Gastrocnemius medialis (tissue), 4 donors: Measurements from ENCODE around the gene CHCHD6.

Experiments
- CTCF ChIP-seq, 5 experiments: fragments of 450-650 bp in 3 of 5; fragments of 200-600 bp in 2 of 5; sonication (generic) in 2 of 5; IDR thresholded peaks in 4 of 5; conservative IDR thresholded peaks in 1 of 5; 1 replicate in 4 of 5; 2 replicates in 1 of 5; pipeline ENCODE4 v1.5.1; 2016 to 2019; ENCODE audit warnings: antibody characterized with exemption in 5 of 5, mild to moderate bottlenecking in 3 of 5, moderate library complexity in 3 of 5
- POLR2A ChIP-seq, 2 donors: fragments of 450-650 bp; IDR thresholded peaks; one replicate each; pipeline ENCODE4 v1.6.1; 2017; ENCODE audit warnings: antibody characterized with exemption in 2 of 2, mild to moderate bottlenecking in 2 of 2, moderate library complexity in 2 of 2

DNA sequence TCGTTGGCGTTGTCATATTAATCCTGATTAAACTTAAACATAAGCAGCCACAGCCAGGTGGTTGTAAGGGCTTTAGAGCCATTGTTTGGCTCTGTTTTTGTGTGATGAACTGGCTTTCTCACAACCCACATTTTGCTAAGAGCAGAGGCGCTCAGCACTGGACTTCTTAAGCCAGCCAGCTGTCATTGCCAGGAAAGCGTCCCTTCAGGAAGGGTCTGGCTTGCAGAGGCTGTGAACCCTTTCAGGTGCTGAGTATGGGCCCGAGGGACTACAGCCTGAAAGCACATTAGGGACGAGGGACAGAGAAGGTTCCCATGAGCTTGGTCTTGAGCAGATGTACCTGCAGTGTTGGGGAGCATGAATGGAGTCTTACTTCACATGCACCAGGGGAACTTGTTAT lies 112.3 kb downstream of the CHCHD6 start:
- TF ChIP-seq CTCF (IDR thresholded peaks at IDR 0.05 in 4 of 5, conservative IDR thresholded peaks at IDR 0.05 in 1 of 5) (no peak), POLR2A (IDR thresholded peaks at IDR 0.05) (no peak)
